WTC11 (cell line): ENCODE measurements around the gene RAPGEF6. TPM values are rescaled to one million over a fixed set of nuclear protein-coding genes. Genes with fewer than 3 reads are reported as not detected.

Experiments
- ATAC-seq: fragments of 200-7000 bp; cut with Tn5 transposase; 2 replicates; pipeline ENCODE4 v1.10.0; 2021; ENCODE audit warnings: mild to moderate bottlenecking, moderate library complexity
- CTCF ChIA-PET: fragments of 300-600 bp; sonication (Branson Sonifier 250); formaldehyde crosslinking; loops from one replicate; lab custom pipeline; 2021; ENCODE audit warnings: antibody characterized with exemption; lab: Charles Lee
- POLR2A ChIA-PET: fragments of 350-600 bp; sonication (Branson Sonifier 250); formaldehyde crosslinking; loops from one replicate; lab custom pipeline; 2021; ENCODE audit warnings: antibody characterized with exemption; lab: Charles Lee
- DNase-seq: peaks from one replicate; pipeline ENCODE4 v3.0.0; 2021; ENCODE audit warnings: low spot score
- H3K27ac Mint-ChIP-seq: 2 replicates; pipeline ENCODE4 v1.8.0; 2021; ENCODE audit warnings: mixed read lengths
- H3K27me3 Mint-ChIP-seq: 2 replicates; pipeline ENCODE4 v1.8.0; 2021; ENCODE audit warnings: low read depth, mild to moderate bottlenecking, moderate library complexity, mixed read lengths
- H3K36me3 Mint-ChIP-seq: 2 replicates; pipeline ENCODE4 v1.8.0; 2021; ENCODE audit warnings: mixed read lengths
- H3K4me1 Mint-ChIP-seq: 2 replicates; pipeline ENCODE4 v1.8.0; 2022; ENCODE audit warnings: mixed read lengths
- H3K4me3 Mint-ChIP-seq: 2 replicates; pipeline ENCODE4 v1.8.0; 2021; ENCODE audit warnings: mild to moderate bottlenecking, moderate library complexity, mixed read lengths
- H3K9me3 Mint-ChIP-seq: 2 replicates; pipeline ENCODE4 v1.8.0; 2021; ENCODE audit warnings: mixed read lengths
- ATF2 ChIP-seq: sonication (generic); formaldehyde crosslinking; IDR thresholded peaks from 2 replicates; pipeline ENCODE4 v1.8.1; 2022; ENCODE audit warnings: low read depth, missing genetic modification reagents, borderline replicate concordance
- CBFB ChIP-seq: sonication (generic); formaldehyde crosslinking; IDR thresholded peaks from 2 replicates; pipeline ENCODE4 v1.8.1; 2022; ENCODE audit warnings: mild to moderate bottlenecking, low read depth, missing genetic modification reagents
- CREM ChIP-seq: sonication (generic); formaldehyde crosslinking; IDR thresholded peaks from 2 replicates; pipeline ENCODE4 v1.8.1; 2022; ENCODE audit warnings: mild to moderate bottlenecking, missing genetic modification reagents, moderate library complexity
- E2F1 ChIP-seq: sonication (generic); formaldehyde crosslinking; IDR thresholded peaks from 2 replicates; pipeline ENCODE4 v1.8.0; 2022; ENCODE audit warnings: mild to moderate bottlenecking, missing genetic modification reagents
- E2F5 ChIP-seq: sonication (generic); formaldehyde crosslinking; IDR thresholded peaks from 2 replicates; pipeline ENCODE4 v1.8.1; 2022; ENCODE audit warnings: mild to moderate bottlenecking, moderate library complexity, missing genetic modification reagents
- EMX1 ChIP-seq: fragments of 250-450 bp; sonication (Bioruptor Pico); IDR thresholded peaks from 2 replicates; pipeline ENCODE4 v1.8.0; 2021; ENCODE audit warnings: mild to moderate bottlenecking
- FOXJ3 ChIP-seq: sonication (generic); formaldehyde crosslinking; IDR thresholded peaks from 2 replicates; pipeline ENCODE4 v1.9.0; 2021; ENCODE audit warnings: missing genetic modification reagents, mild to moderate bottlenecking, borderline replicate concordance
- IRF1 ChIP-seq: sonication (generic); formaldehyde crosslinking; IDR thresholded peaks from 2 replicates; pipeline ENCODE4 v1.8.0; 2023; ENCODE audit warnings: missing genetic modification reagents
- JAZF1 ChIP-seq: fragments of 250-450 bp; sonication (Bioruptor Pico); IDR thresholded peaks from 2 replicates; pipeline ENCODE4 v1.9.0; 2021; ENCODE audit warnings: moderate library complexity, mild to moderate bottlenecking, inconsistent platforms
- JUN ChIP-seq: sonication (generic); formaldehyde crosslinking; IDR thresholded peaks from 2 replicates; pipeline ENCODE4 v1.8.0; 2023; ENCODE audit warnings: mild to moderate bottlenecking, missing genetic modification reagents
- MLX ChIP-seq: sonication (generic); formaldehyde crosslinking; IDR thresholded peaks from 2 replicates; pipeline ENCODE4 v1.8.1; 2023; ENCODE audit warnings: mild to moderate bottlenecking, missing genetic modification reagents, moderate library complexity
- MYBL2 ChIP-seq: sonication (generic); formaldehyde crosslinking; IDR thresholded peaks from 2 replicates; pipeline ENCODE4 v1.8.1; 2023; ENCODE audit warnings: mild to moderate bottlenecking, moderate library complexity, missing genetic modification reagents
- NFATC4 ChIP-seq: fragments of 250-450 bp; sonication (Bioruptor Pico); IDR thresholded peaks from 2 replicates; pipeline ENCODE4 v1.9.0; 2021; ENCODE audit warnings: mild to moderate bottlenecking
- NFYB ChIP-seq: sonication (generic); formaldehyde crosslinking; conservative IDR thresholded peaks from 2 replicates; pipeline ENCODE4 v1.8.0; 2022; ENCODE audit warnings: low read depth, missing genetic modification reagents
- PRDM15 ChIP-seq: sonication (generic); formaldehyde crosslinking; IDR thresholded peaks from 2 replicates; pipeline ENCODE4 v1.8.0; 2022; ENCODE audit warnings: missing genetic modification reagents
- SMAD4 ChIP-seq: sonication (generic); formaldehyde crosslinking; IDR thresholded peaks from 2 replicates; pipeline ENCODE4 v1.8.0; 2022; ENCODE audit warnings: mild to moderate bottlenecking, missing genetic modification reagents
- SP1 ChIP-seq: sonication (generic); formaldehyde crosslinking; conservative IDR thresholded peaks from 2 replicates; pipeline ENCODE4 v1.8.1; 2022; ENCODE audit warnings: missing genetic modification reagents
- STAT6 ChIP-seq: sonication (generic); formaldehyde crosslinking; conservative IDR thresholded peaks from 2 replicates; pipeline ENCODE4 v1.8.1; 2023; ENCODE audit warnings: mild to moderate bottlenecking, low read depth, missing genetic modification reagents, moderate library complexity
- TP53 ChIP-seq: sonication (generic); formaldehyde crosslinking; IDR thresholded peaks from 2 replicates; pipeline ENCODE4 v1.8.1; 2023; ENCODE audit warnings: mild to moderate bottlenecking, missing genetic modification reagents
- ZBTB21 ChIP-seq: sonication (generic); formaldehyde crosslinking; IDR thresholded peaks from 2 replicates; pipeline ENCODE4 v1.8.1; 2023; ENCODE audit warnings: mild to moderate bottlenecking, missing genetic modification reagents, borderline replicate concordance
- ZMAT4 ChIP-seq: fragments of 250-450 bp; sonication (Bioruptor Pico); IDR thresholded peaks from 2 replicates; pipeline ENCODE4 v1.9.0; 2021; ENCODE audit warnings: mild to moderate bottlenecking
- ZNF232 ChIP-seq: sonication (generic); formaldehyde crosslinking; IDR thresholded peaks from 2 replicates; pipeline ENCODE4 v1.8.0; 2022; ENCODE audit warnings: mild to moderate bottlenecking, missing genetic modification reagents
- ZNF263 ChIP-seq: sonication (generic); formaldehyde crosslinking; IDR thresholded peaks from 2 replicates; pipeline ENCODE4 v1.8.1; 2022; ENCODE audit warnings: low read depth, mild to moderate bottlenecking, moderate library complexity, missing genetic modification reagents
- ZNF671 ChIP-seq: fragments of 250-450 bp; sonication (Bioruptor Pico); IDR thresholded peaks from 2 replicates; pipeline ENCODE4 v1.8.0; 2021; ENCODE audit warnings: mild to moderate bottlenecking
- total RNA-seq: library from RNA; stranded (reverse); gene quantifications from 3 replicates; pipeline ENCODE4 v1.2.3, GENCODE V29; 2021

Gene RAPGEF6
- total RNA-seq, 1 experiment from 2014 or later = 18.0 TPM

GRCh38 chr5:131613423-131613822 is 21.6 kb downstream of the RAPGEF6 start:
- ChIA-PET POLR2A (no interaction called here), CTCF (interaction anchor here (0.7 kb wide), 1 partner anchor 450 kb away, joined by 4 read pairs; no protein-coding TSS in a partner anchor)
- Mint-ChIP-seq H3K36me3 (no peaks in the 10 kb centered on the region; the same call in 1 of the 2 replicates), H3K4me1 (peaks cover 27% of the 10 kb centered on the region), H3K9me3 (no peaks in the 10 kb centered on the region), H3K27me3 (no peaks in the 10 kb centered on the region), H3K4me3 (no peak overlapping the region), H3K27ac (no peak overlapping the region)
- TF ChIP-seq FOXJ3 (CRISPR knock-in tag) (no peak), ZMAT4 (CRISPR knock-in tag) (no peak), ZNF671 (no peak), SP1 (CRISPR knock-in tag) (no peak), EMX1 (CRISPR knock-in tag) (no peak), ATF2 (CRISPR knock-in tag) (no peak), ZBTB21 (CRISPR knock-in tag) (no peak), E2F5 (CRISPR knock-in tag) (no peak)
- no peak for DNase-seq
- ATAC-seq = no peak

- POLR2A ChIA-PET = interaction anchor here (1.9 kb wide), 1 partner anchor 186 kb away, joined by 4 read pairs; the partner anchor contains the start of gene FNIP1
- no peak for ATAC-seq
- H3K27ac Mint-ChIP-seq = peak overlapping the region; percentile 61; the same call in 1 of the 2 replicates
- TF ChIP-seq CBFB (CRISPR knock-in tag) = no peak
- TF ChIP-seq CREM (CRISPR knock-in tag) = no peak
- no peak for TF ChIP-seq IRF1 (CRISPR knock-in tag)
- TF ChIP-seq PRDM15 (CRISPR knock-in tag) = no peak
- no peak for TF ChIP-seq FOXJ3 (CRISPR knock-in tag)
- no peak for TF ChIP-seq NFYB
- TF ChIP-seq E2F5 (CRISPR knock-in tag) = no peak
- TF ChIP-seq ZNF263 (CRISPR knock-in tag) = no peak
- TF ChIP-seq JAZF1 (CRISPR knock-in tag) = no peak
- no peak for TF ChIP-seq STAT6 (CRISPR knock-in tag)
- TF ChIP-seq TP53 (CRISPR knock-in tag) = no peak
- TF ChIP-seq MYBL2 (CRISPR knock-in tag) = no peak
- no peak for TF ChIP-seq ZNF232 (CRISPR knock-in tag)
- TF ChIP-seq NFATC4 (CRISPR knock-in tag) = no peak
- TF ChIP-seq SMAD4 (CRISPR knock-in tag) = no peak
- TF ChIP-seq JUN (CRISPR knock-in tag) = no peak
- no peak for TF ChIP-seq MLX (CRISPR knock-in tag)
- no peak for TF ChIP-seq E2F1 (CRISPR knock-in tag)
Measured at GRCh38 chr5:131611064-131611381, 24.0 kb downstream of the RAPGEF6 start.

More at GRCh38 chr5:131611064-131611381, 24.0 kb downstream of the RAPGEF6 start:
- CTCF ChIA-PET = no interaction called here
- H3K4me1 Mint-ChIP-seq = peaks cover 42% of the 10 kb centered on the region
- no peaks in the 10 kb centered on the region for H3K27me3 Mint-ChIP-seq
- no peaks in the 10 kb centered on the region for H3K36me3 Mint-ChIP-seq
- H3K9me3 Mint-ChIP-seq = no peaks in the 10 kb centered on the region
- DNase-seq = no peak
- no peak overlapping the region for H3K4me3 Mint-ChIP-seq
